Measurements from ENCODE around the gene GPR146. TPM values are rescaled to one million over a fixed set of nuclear protein-coding genes. Genes with fewer than 3 reads are reported as not detected.
A peak's percentile ranks its signal among the peaks of the same experiment; 100 is the strongest.

The GPR146 gene
- total RNA-seq, 1 donor from 2014 or later = 5.2 TPM

GRCh38 chr7:1052031-1052818 lies 7.9 kb downstream of the GPR146 start:
- Histone ChIP-seq H3K27ac (ENCODE audit: low read depth, low read length) (peak overlapping the region; percentile 84), H3K4me3 (ENCODE audit: low read length in 3 of 3) (no peak overlapping the region), H3K9me3 (ENCODE audit: control insufficient read depth in 3 of 3, low read length in 3 of 3) (no peaks in the 10 kb centered on the region), H3K36me3 (ENCODE audit: control insufficient read depth in 3 of 3, insufficient read depth in 3 of 3, low read length in 3 of 3) (no peaks in the 10 kb centered on the region), H3K9ac (ENCODE audit: low read depth in 1 of 3, low read length in 3 of 3) (peak overlapping the region in 2 of 3 donors; percentile 32 to 54), H3K27me3 (ENCODE audit: control insufficient read depth in 3 of 3, insufficient read depth in 3 of 3, low read length in 3 of 3) (no peaks in the 10 kb centered on the region), H3K4me1 (ENCODE audit: control insufficient read depth in 3 of 3, insufficient read depth in 3 of 3, low read length in 3 of 3) (peaks cover 52 to 87% (median 86%) of the 10 kb centered on the region in 3 donors)

- peak overlapping the region in 1 of 3 donors; percentile 16 for H3K9ac ChIP-seq (ENCODE audit: low read depth in 1 of 3, low read length in 3 of 3)
- peaks cover 52 to 87% (median 83%) of the 10 kb centered on the region in 3 donors for H3K4me1 ChIP-seq (ENCODE audit: control insufficient read depth in 3 of 3, insufficient read depth in 3 of 3, low read length in 3 of 3)
- peaks cover 0 to 2% (median 0%) of the 10 kb centered on the region in 3 donors for H3K36me3 ChIP-seq (ENCODE audit: control insufficient read depth in 3 of 3, insufficient read depth in 3 of 3, low read length in 3 of 3)
- H3K9me3 ChIP-seq (ENCODE audit: control insufficient read depth in 3 of 3, low read length in 3 of 3) = no peaks in the 10 kb centered on the region
- H3K4me3 ChIP-seq (ENCODE audit: low read length in 3 of 3) = no peak overlapping the region
- no peaks in the 10 kb centered on the region for H3K27me3 ChIP-seq (ENCODE audit: control insufficient read depth in 3 of 3, insufficient read depth in 3 of 3, low read length in 3 of 3)
- peak overlapping the region; percentile 84 for H3K27ac ChIP-seq (ENCODE audit: low read depth, low read length)
Measured at GRCh38 chr7:1053002-1053411, 8.7 kb downstream of the GPR146 start.

- H3K27me3 ChIP-seq (ENCODE audit: control insufficient read depth in 3 of 3, insufficient read depth in 3 of 3, low read length in 3 of 3) = no peaks in the 10 kb centered on the region
- no peak overlapping the region for H3K9ac ChIP-seq (ENCODE audit: low read depth in 1 of 3, low read length in 3 of 3)
- peaks cover 49 to 80% (median 80%) of the 10 kb centered on the region in 3 donors for H3K4me1 ChIP-seq (ENCODE audit: control insufficient read depth in 3 of 3, insufficient read depth in 3 of 3, low read length in 3 of 3)
- H3K9me3 ChIP-seq (ENCODE audit: control insufficient read depth in 3 of 3, low read length in 3 of 3) = no peaks in the 10 kb centered on the region
- no peak overlapping the region for H3K4me3 ChIP-seq (ENCODE audit: low read length in 3 of 3)
- peak overlapping the region; percentile 61 for H3K27ac ChIP-seq (ENCODE audit: low read depth, low read length)
- peaks cover 0 to 4% (median 0%) of the 10 kb centered on the region in 3 donors for H3K36me3 ChIP-seq (ENCODE audit: control insufficient read depth in 3 of 3, insufficient read depth in 3 of 3, low read length in 3 of 3)
Measured at GRCh38 chr7:1053816-1054370, 9.5 kb downstream of the GPR146 start.

GRCh38 chr7:1054438-1054837 lies 10.1 kb downstream of the GPR146 start:
- peak overlapping the region; percentile 61 for H3K27ac ChIP-seq (ENCODE audit: low read depth, low read length)
- no peaks in the 10 kb centered on the region for H3K27me3 ChIP-seq (ENCODE audit: control insufficient read depth in 3 of 3, insufficient read depth in 3 of 3, low read length in 3 of 3)
- H3K9me3 ChIP-seq (ENCODE audit: control insufficient read depth in 3 of 3, low read length in 3 of 3) = no peaks in the 10 kb centered on the region
- H3K4me1 ChIP-seq (ENCODE audit: control insufficient read depth in 3 of 3, insufficient read depth in 3 of 3, low read length in 3 of 3) = peaks cover 43 to 75% (median 75%) of the 10 kb centered on the region in 3 donors
- H3K4me3 ChIP-seq (ENCODE audit: low read length in 3 of 3) = no peak overlapping the region
- H3K36me3 ChIP-seq (ENCODE audit: control insufficient read depth in 3 of 3, insufficient read depth in 3 of 3, low read length in 3 of 3) = peaks cover 0 to 4% (median 0%) of the 10 kb centered on the region in 3 donors
- H3K9ac ChIP-seq (ENCODE audit: low read depth in 1 of 3, low read length in 3 of 3) = no peak overlapping the region

- Histone ChIP-seq H3K4me1 (ENCODE audit: control insufficient read depth in 3 of 3, insufficient read depth in 3 of 3, low read length in 3 of 3) (peaks cover 42 to 71% (median 69%) of the 10 kb centered on the region in 3 donors), H3K36me3 (ENCODE audit: control insufficient read depth in 3 of 3, insufficient read depth in 3 of 3, low read length in 3 of 3) (peaks cover 0 to 4% (median 0%) of the 10 kb centered on the region in 3 donors), H3K9ac (ENCODE audit: low read depth in 1 of 3, low read length in 3 of 3) (peak overlapping the region; percentile 45 to 66 (median 57)), H3K4me3 (ENCODE audit: low read length in 3 of 3) (peak overlapping the region; percentile 52 to 66 (median 60)), H3K9me3 (ENCODE audit: control insufficient read depth in 3 of 3, low read length in 3 of 3) (no peaks in the 10 kb centered on the region), H3K27me3 (ENCODE audit: control insufficient read depth in 3 of 3, insufficient read depth in 3 of 3, low read length in 3 of 3) (no peaks in the 10 kb centered on the region), H3K27ac (ENCODE audit: low read depth, low read length) (peak overlapping the region; percentile 61)
Measured at GRCh38 chr7:1054861-1055450, 10.6 kb downstream of the GPR146 start.

GRCh38 chr7:1055491-1055955 lies 11.2 kb downstream of the GPR146 start:
- H3K36me3 ChIP-seq (ENCODE audit: control insufficient read depth in 3 of 3, insufficient read depth in 3 of 3, low read length in 3 of 3) = peaks cover 0 to 4% (median 0%) of the 10 kb centered on the region in 3 donors
- H3K9me3 ChIP-seq (ENCODE audit: control insufficient read depth in 3 of 3, low read length in 3 of 3) = no peaks in the 10 kb centered on the region
- H3K27me3 ChIP-seq (ENCODE audit: control insufficient read depth in 3 of 3, insufficient read depth in 3 of 3, low read length in 3 of 3) = no peaks in the 10 kb centered on the region
- peaks cover 39 to 70% (median 69%) of the 10 kb centered on the region in 3 donors for H3K4me1 ChIP-seq (ENCODE audit: control insufficient read depth in 3 of 3, insufficient read depth in 3 of 3, low read length in 3 of 3)
- H3K9ac ChIP-seq (ENCODE audit: low read depth in 1 of 3, low read length in 3 of 3) = peak overlapping the region; percentile 45 to 66 (median 57)
- H3K27ac ChIP-seq (ENCODE audit: low read depth, low read length) = peak overlapping the region; percentile 61
- H3K4me3 ChIP-seq (ENCODE audit: low read length in 3 of 3) = peak overlapping the region; percentile 54 to 66 (median 60)

GRCh38 chr7:1055956-1056784 lies 11.8 kb downstream of the GPR146 start:
- H3K4me1 ChIP-seq (ENCODE audit: control insufficient read depth in 3 of 3, insufficient read depth in 3 of 3, low read length in 3 of 3) = peaks cover 38 to 68% (median 67%) of the 10 kb centered on the region in 3 donors
- H3K27ac ChIP-seq (ENCODE audit: low read depth, low read length) = peak overlapping the region; percentile 61
- peak overlapping the region; percentile 45 to 66 (median 57) for H3K9ac ChIP-seq (ENCODE audit: low read depth in 1 of 3, low read length in 3 of 3)
- no peaks in the 10 kb centered on the region for H3K27me3 ChIP-seq (ENCODE audit: control insufficient read depth in 3 of 3, insufficient read depth in 3 of 3, low read length in 3 of 3)
- H3K9me3 ChIP-seq (ENCODE audit: control insufficient read depth in 3 of 3, low read length in 3 of 3) = no peaks in the 10 kb centered on the region
- peaks cover 0 to 4% (median 0%) of the 10 kb centered on the region in 3 donors for H3K36me3 ChIP-seq (ENCODE audit: control insufficient read depth in 3 of 3, insufficient read depth in 3 of 3, low read length in 3 of 3)
- peak overlapping the region; percentile 54 to 66 (median 60) for H3K4me3 ChIP-seq (ENCODE audit: low read length in 3 of 3)

- peaks cover 30 to 62% (median 60%) of the 10 kb centered on the region in 3 donors for H3K4me1 ChIP-seq (ENCODE audit: control insufficient read depth in 3 of 3, insufficient read depth in 3 of 3, low read length in 3 of 3)
- no peaks in the 10 kb centered on the region for H3K9me3 ChIP-seq (ENCODE audit: control insufficient read depth in 3 of 3, low read length in 3 of 3)
- no peak overlapping the region for H3K27ac ChIP-seq (ENCODE audit: low read depth, low read length)
- H3K4me3 ChIP-seq (ENCODE audit: low read length in 3 of 3) = peak overlapping the region in 1 of 3 donors; percentile 54
- H3K36me3 ChIP-seq (ENCODE audit: control insufficient read depth in 3 of 3, insufficient read depth in 3 of 3, low read length in 3 of 3) = peaks cover 0 to 4% (median 0%) of the 10 kb centered on the region in 3 donors
- no peak overlapping the region for H3K9ac ChIP-seq (ENCODE audit: low read depth in 1 of 3, low read length in 3 of 3)
- no peaks in the 10 kb centered on the region for H3K27me3 ChIP-seq (ENCODE audit: control insufficient read depth in 3 of 3, insufficient read depth in 3 of 3, low read length in 3 of 3)
Measured at GRCh38 chr7:1056785-1057410, 12.6 kb downstream of the GPR146 start.

Data from skeletal muscle tissue (tissue), 4 donors.